Astrocyte of the spinal cord (primary cell): ENCODE data around the gene KRTAP2-2.

Experiments used
- DNase-seq: peaks from one replicate; pipeline ENCODE4 v3.0.0; 2011; ENCODE audit warnings: low read depth, low spot score
- H3K4me3 ChIP-seq: 2 replicates; pipeline ENCODE4 v1.5.1; 2011; ENCODE audit warnings: low read depth, mild to moderate bottlenecking, low read length, moderate library complexity
- CTCF ChIP-seq: IDR thresholded peaks from 2 replicates; pipeline ENCODE4 v1.5.1; 2012; ENCODE audit warnings: low read depth, mild to moderate bottlenecking, low read length, inconsistent platforms
- in situ Hi-C: cut with HindIII; loops from 2 replicates; pipeline ENCODE4 v1.10.0; 2017; ENCODE audit warnings: low sequenced_read_pairs

The KRTAP2-2 gene

GRCh38 chr17:41009936-41010335 is 45.1 kb downstream of the KRTAP2-2 start:
- H3K4me3 ChIP-seq, result no peak overlapping the region
- in situ Hi-C loops, result no loop called here
- no peak for DNase-seq
- TF ChIP-seq CTCF, result no peak

GRCh38 chr17:41009301-41009760 is 45.7 kb downstream of the KRTAP2-2 start:
- in situ Hi-C loops, result no loop called here
- DNase-seq, result no peak
- TF ChIP-seq CTCF, result no peak
- H3K4me3 ChIP-seq, result no peak overlapping the region

GRCh38 chr17:41008811-41009210 is 46.2 kb downstream of the KRTAP2-2 start, which contains the start of gene KRTAP3-1:
TSS of gene KRTAP3-1 (minus strand) at chr17:41009128. CDS start at chr17:41009074, 54 bp downstream.
- in situ Hi-C loops, result no loop called here
- no peak within 1 kb of the TSS for H3K4me3 ChIP-seq
- no peak for DNase-seq
- TF ChIP-seq CTCF, result no peak
